ENCODE data around the gene CRCP.
"Not testable (repeated sequence)": the region's sequence is repeated elsewhere in the genome, so short reads cannot be mapped to it uniquely, and the experiment has no call there.

Gene CRCP

GRCh38 chr7:66156035-66156434 is 41.4 kb downstream of the CRCP start:
- not testable (repeated sequence) for DNase-seq (ENCODE audit: low spot score)

- no peak for DNase-seq (ENCODE audit: low spot score)
Observed at GRCh38 chr7:66157060-66157459, 42.4 kb downstream of the CRCP start.

- DNase-seq (ENCODE audit: low spot score) = no peak
Observed at GRCh38 chr7:66162622-66163021, 48.0 kb downstream of the CRCP start.

- DNase-seq (ENCODE audit: low spot score) = no peak
Observed at GRCh38 chr7:66163186-66163610, 48.6 kb downstream of the CRCP start.

GRCh38 chr7:66164356-66164755 is 49.7 kb downstream of the CRCP start:
- DNase-seq (ENCODE audit: low spot score) = no peak

- no peak for DNase-seq (ENCODE audit: low spot score)
Observed at GRCh38 chr7:66167773-66168387, 53.2 kb downstream of the CRCP start.

GRCh38 chr7:66169616-66170015 is 55.0 kb downstream of the CRCP start:
- no peak for DNase-seq (ENCODE audit: low spot score)

- no peak for DNase-seq (ENCODE audit: low spot score)
Observed at GRCh38 chr7:66170309-66171231, 55.9 kb downstream of the CRCP start.

- not testable (repeated sequence) for DNase-seq (ENCODE audit: low spot score)
Observed at GRCh38 chr7:66172536-66173401, 58.1 kb downstream of the CRCP start.

- no peak for DNase-seq (ENCODE audit: low spot score)
Observed at GRCh38 chr7:66173856-66174255, 59.2 kb downstream of the CRCP start.

GRCh38 chr7:66175006-66175405 is 60.4 kb downstream of the CRCP start:
- not testable (repeated sequence) for DNase-seq (ENCODE audit: low spot score)

GRCh38 chr7:66176914-66177313 is 62.3 kb downstream of the CRCP start:
- DNase-seq (ENCODE audit: low spot score) = no peak

GRCh38 chr7:66178258-66178657 is 63.6 kb downstream of the CRCP start:
- no peak for DNase-seq (ENCODE audit: low spot score)

- no peak for DNase-seq (ENCODE audit: low spot score)
Observed at GRCh38 chr7:66181329-66181728, 66.7 kb downstream of the CRCP start.

GRCh38 chr7:66181845-66182244 is 67.2 kb downstream of the CRCP start:
- no peak for DNase-seq (ENCODE audit: low spot score)

GRCh38 chr7:66182920-66183319 is 68.3 kb downstream of the CRCP start:
- no peak for DNase-seq (ENCODE audit: low spot score)

- DNase-seq (ENCODE audit: low spot score) = no peak
Observed at GRCh38 chr7:66183700-66184099, 69.1 kb downstream of the CRCP start.

- DNase-seq (ENCODE audit: low spot score) = no peak
Observed at GRCh38 chr7:66185680-66186187, 71.1 kb downstream of the CRCP start.

GRCh38 chr7:66186991-66187390 is 72.3 kb downstream of the CRCP start:
- DNase-seq (ENCODE audit: low spot score) = no peak

- no peak for DNase-seq (ENCODE audit: low spot score)
Observed at GRCh38 chr7:66187905-66188304, 73.3 kb downstream of the CRCP start.

- no peak for DNase-seq (ENCODE audit: low spot score)
Observed at GRCh38 chr7:66188645-66189044, 74.0 kb downstream of the CRCP start.

All from ecto neural progenitor cell (in vitro differentiated cells).